ENCODE measurements around the gene TBCCD1.

Gene TBCCD1

GRCh38 chr3:186497608-186498007 is 69.5 kb downstream of the TBCCD1 start:
- Histone ChIP-seq H3K36me3 (ENCODE audit: insufficient read depth, low read length) (no peaks in the 10 kb centered on the region), H3K27me3 (ENCODE audit: control insufficient read depth in 1 of 2, insufficient read depth in 2 of 2, low read length in 2 of 2) (no peaks in the 10 kb centered on the region), H3K27ac (ENCODE audit: low read depth, low read length) (no peak overlapping the region), H3K9ac (ENCODE audit: low read length) (no peak overlapping the region), H3K9me3 (ENCODE audit: low read length) (no peaks in the 10 kb centered on the region), H3K4me3 (ENCODE audit: low read depth in 1 of 2, low read length in 2 of 2) (no peak overlapping the region), H3K4me1 (ENCODE audit: insufficient read depth, low read length) (no peaks in the 10 kb centered on the region)

- H3K4me3 ChIP-seq (ENCODE audit: low read depth in 1 of 2, low read length in 2 of 2), result no peak overlapping the region
- H3K36me3 ChIP-seq (ENCODE audit: insufficient read depth, low read length), result no peaks in the 10 kb centered on the region
- no peak overlapping the region for H3K9ac ChIP-seq (ENCODE audit: low read length)
- no peak overlapping the region for H3K27ac ChIP-seq (ENCODE audit: low read depth, low read length)
- no peaks in the 10 kb centered on the region for H3K4me1 ChIP-seq (ENCODE audit: insufficient read depth, low read length)
- H3K27me3 ChIP-seq (ENCODE audit: control insufficient read depth in 1 of 2, insufficient read depth in 2 of 2, low read length in 2 of 2), result no peaks in the 10 kb centered on the region
- H3K9me3 ChIP-seq (ENCODE audit: low read length), result no peaks in the 10 kb centered on the region
Measured at GRCh38 chr3:186496635-186497034, 70.5 kb downstream of the TBCCD1 start.

Measured in muscle layer of colon (tissue), 2 donors.